IPS-11a (cell line): ENCODE data around the gene RTEL1.
"Not testable (repeated sequence)": the region's sequence is repeated elsewhere in the genome, so short reads cannot be mapped to it uniquely, and the experiment has no call there.

ENCODE experiments used
- H3K4me3 ChIP-seq: one replicate; pipeline ENCODE4 v1.5.1; 2013; ENCODE audit warnings: low read depth, low read length, control low read depth

The RTEL1 gene

DNA sequence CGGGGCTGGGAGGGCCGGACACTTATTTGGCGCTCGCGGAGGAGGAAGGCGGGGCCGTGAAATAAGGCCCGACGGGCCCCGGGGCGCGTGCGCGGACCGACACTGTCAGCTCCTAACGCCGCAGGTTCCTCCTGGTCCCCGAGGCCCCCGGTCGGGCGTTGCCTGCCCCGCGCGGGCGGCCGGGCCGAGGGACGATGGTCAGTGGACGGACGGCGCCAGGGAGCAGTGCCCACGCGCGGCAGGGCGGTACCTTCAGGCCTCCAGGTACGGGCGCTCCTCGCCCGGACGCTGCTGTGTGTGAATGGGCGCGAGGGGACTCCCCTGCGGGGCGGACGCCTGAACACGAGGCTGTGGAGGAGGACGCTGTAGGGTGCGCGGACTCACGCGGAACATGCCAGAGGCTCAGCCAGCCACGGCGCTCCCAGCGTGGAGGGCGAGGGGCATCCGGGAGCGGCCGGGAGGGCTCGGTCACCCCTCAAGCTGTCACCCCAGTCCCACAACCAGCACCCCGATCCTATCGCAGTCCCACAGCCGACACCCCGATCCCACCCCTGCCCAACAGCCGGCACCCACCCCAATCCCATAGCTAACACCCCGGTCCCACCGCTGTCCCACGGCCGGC lies 30.9 kb upstream of the RTEL1 start:
- H3K4me3 ChIP-seq, result peak overlapping the region; percentile 92

- H3K4me3 ChIP-seq, result peak overlapping the region; percentile 92
Observed at GRCh38 chr20:63627751-63628245, 30.3 kb upstream of the RTEL1 start.

GRCh38 chr20:63628246-63628975 lies 29.7 kb upstream of the RTEL1 start:
- H3K4me3 ChIP-seq, result no peak overlapping the region

DNA sequence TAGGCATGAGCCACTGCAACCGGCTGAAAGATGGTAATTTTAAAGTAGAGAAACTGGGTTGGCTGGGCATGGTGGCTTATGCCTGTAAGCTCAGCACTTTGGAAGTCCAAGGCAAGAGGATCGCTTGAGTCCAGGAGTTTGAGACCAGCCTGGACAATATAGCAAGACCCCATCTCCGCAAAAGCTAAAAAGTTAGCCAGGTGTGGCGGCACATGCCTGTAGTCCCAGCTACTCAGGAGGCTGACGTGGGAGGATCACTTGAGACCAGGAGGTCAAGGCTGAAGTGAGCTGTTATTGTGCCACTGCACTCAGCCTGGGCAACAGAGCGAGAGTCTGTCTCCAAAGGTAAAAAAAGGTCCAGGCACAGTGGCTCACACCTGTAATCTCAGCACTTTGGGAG lies 27.2 kb upstream of the RTEL1 start:
- H3K4me3 ChIP-seq, result not testable (repeated sequence)

- not testable (repeated sequence) for H3K4me3 ChIP-seq
Observed at GRCh38 chr20:63631426-63631825, 26.7 kb upstream of the RTEL1 start.

DNA sequence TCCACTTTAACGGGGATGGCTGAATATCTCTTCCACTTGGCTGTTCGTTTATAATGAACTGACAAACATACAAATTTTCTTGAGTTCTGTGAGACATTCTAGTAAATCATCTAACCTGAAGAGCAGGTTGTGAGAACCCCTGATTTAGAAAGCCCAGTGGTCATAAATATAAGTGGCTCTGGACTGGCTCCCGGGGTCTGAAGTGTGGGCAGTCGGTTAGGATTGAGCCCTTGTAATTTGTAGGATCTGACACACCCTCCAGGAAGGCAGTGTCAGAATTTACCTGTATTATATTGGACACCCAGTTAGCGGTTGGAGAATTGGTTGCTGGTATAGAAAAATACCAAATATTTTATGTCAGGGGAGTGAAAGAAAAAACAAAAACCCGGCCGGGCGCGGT lies 24.4 kb upstream of the RTEL1 start:
- no peak overlapping the region for H3K4me3 ChIP-seq

GRCh38 chr20:63635431-63636141 lies 22.5 kb upstream of the RTEL1 start:
- H3K4me3 ChIP-seq, result no peak overlapping the region

DNA sequence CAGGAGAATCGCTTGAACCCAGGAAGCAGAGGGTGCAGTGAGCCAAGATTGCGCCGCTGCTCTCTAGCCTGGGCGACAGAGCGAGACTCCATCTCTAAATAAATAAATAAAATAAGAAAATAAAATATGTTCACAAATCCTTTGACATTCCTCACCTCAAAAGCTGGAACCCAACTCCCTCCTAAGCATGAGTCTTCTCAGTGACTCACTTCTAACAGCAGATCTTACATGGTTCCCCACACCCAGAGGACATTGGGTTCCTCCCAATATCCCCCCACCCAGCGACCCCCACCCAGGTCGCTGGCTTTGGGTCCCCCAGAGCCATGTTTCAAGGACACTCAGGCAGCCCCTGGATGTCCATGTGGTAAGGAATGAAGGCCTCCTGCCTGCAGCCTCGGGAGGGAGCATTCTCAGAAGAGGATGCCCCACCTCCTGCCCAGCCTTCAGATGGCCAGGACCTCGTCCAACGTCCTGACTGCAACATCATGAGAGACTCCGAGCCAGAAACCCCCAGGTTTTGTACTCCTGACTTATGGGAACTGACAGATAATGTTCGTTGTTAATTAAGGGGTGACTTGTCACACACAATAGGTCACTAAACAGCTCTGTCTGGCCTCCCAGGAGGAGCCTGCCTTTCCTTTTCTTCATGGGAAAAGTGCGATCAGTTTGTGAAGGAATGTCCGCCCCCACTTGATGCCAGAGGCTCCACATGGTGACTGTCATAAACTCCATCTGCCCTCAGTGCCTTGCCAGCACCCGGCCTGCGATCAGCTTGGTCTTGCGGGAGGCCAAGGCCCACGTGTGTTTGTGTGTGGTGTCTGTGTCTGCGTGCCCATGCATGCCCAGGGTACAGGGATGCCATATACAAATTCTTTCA lies 21.1 kb upstream of the RTEL1 start:
- H3K4me3 ChIP-seq, result no peak overlapping the region

GRCh38 chr20:63639093-63639975 lies 18.8 kb upstream of the RTEL1 start:
- no peak overlapping the region for H3K4me3 ChIP-seq

DNA sequence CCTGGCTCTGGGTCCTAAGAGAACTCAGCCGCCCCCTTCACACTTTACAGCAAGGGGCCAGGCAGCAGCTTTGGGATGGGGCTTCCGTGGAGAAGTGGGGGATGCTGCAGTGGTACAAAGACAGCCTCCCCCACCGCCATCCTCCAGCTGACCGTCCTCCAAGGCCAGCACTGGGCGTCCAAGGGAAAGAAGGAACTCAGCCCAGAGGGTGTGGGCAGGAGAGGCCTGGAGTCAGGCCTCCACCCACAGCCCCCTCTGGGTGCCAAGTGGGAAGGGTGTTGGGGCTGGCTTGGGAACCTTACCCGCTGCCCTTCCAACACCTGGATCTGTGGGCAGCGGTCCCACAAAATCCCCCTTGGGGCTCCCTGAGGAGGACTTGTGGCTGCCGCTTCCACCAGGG lies 18.0 kb upstream of the RTEL1 start:
- H3K4me3 ChIP-seq, result no peak overlapping the region

- not testable (repeated sequence) for H3K4me3 ChIP-seq
Observed at GRCh38 chr20:63640686-63641085, 17.4 kb upstream of the RTEL1 start.

GRCh38 chr20:63641146-63641791 lies 16.8 kb upstream of the RTEL1 start:
- H3K4me3 ChIP-seq, result peak overlapping the region; percentile 27

- peak overlapping the region; percentile 56 for H3K4me3 ChIP-seq
Observed at GRCh38 chr20:63641792-63642523, 16.2 kb upstream of the RTEL1 start.

GRCh38 chr20:63642527-63643247 lies 15.4 kb upstream of the RTEL1 start:
- H3K4me3 ChIP-seq, result peak overlapping the region; percentile 56

DNA sequence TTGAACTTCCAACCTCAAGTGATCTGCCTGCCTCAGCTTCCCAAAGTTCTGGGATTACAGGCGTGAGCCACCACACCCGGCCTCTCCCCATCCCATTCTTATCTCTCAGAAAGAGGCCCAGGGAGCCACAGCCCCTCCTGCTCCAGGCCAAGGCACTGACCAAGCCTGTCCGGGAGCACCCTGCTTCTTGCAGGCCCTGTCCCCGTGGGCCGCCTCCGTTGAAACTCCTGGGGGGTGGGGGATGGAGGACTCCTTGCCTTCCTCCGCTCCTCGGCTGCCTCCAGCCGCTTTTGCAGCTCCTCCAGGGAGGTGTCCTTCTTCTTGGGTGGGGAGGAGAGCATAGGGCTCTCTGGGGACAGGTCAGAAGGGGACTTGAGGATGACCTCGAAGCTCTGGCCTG lies 14.6 kb upstream of the RTEL1 start:
- no peak overlapping the region for H3K4me3 ChIP-seq

DNA sequence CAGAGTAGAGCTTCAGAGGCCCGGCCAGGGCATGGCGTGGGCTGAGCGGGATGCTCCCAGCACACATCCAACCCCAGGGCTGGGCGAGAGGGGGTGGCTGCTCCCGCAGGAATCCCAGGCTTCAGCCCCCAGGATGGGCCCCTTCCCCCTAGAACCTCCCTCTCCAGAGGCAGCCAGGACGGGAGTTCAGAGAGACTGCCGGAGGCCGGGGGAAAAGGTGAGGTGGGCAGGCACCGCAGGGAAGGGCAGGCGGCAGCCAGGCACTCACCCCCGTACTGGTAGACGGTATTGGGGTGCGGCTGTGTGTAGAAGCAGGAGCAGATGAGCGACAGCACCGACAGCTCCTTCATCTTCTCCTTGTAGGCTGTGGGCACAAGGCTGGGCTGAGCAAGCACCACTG lies 14.2 kb upstream of the RTEL1 start:
- H3K4me3 ChIP-seq, result no peak overlapping the region

GRCh38 chr20:63645218-63645617 lies 12.9 kb upstream of the RTEL1 start:
- no peak overlapping the region for H3K4me3 ChIP-seq

GRCh38 chr20:63648190-63648589 lies 9.9 kb upstream of the RTEL1 start:
- H3K4me3 ChIP-seq, result no peak overlapping the region
